SH-SY5Y (cell line): Measurements from ENCODE around the gene SOS1.

Source experiments
- GATA2 ChIP-seq: IDR thresholded peaks from 2 replicates; pipeline ENCODE4 v1.6.1; 2011; ENCODE audit warnings: mild to moderate bottlenecking, low read depth, low read length
- GATA3 ChIP-seq: IDR thresholded peaks from 2 replicates; pipeline ENCODE4 v1.6.1; 2011; ENCODE audit warnings: low read depth, mild to moderate bottlenecking, low read length, moderate library complexity

DNA sequence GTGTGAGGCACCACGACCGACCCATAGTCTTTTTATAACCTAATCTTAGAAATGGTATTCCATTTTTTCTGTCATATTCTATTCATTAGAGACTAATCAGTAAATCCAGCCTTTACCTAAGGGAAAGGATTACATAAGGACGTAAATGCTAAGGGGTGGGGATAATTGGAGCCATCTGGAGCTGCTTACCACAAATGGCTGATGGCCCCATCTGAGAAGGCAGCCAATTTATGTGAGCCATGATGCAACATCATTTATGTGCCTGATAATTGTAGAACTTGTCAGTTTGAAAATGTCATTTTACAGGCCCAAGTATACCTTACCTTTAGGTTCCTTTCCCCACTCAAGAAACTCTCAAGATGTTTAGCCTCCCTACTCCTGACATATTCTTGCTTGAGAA lies 187.2 kb downstream of the SOS1 start:
- TF ChIP-seq GATA2 (no peak), GATA3 (no peak)
